GM21825 (cell line): Measurements from ENCODE around the gene DCAF4L1.

ENCODE experiments used
- ATAC-seq: cut with Tn5 transposase; IDR thresholded peaks from one replicate; pipeline ENCODE4 v1.9.1; 2021; ENCODE audit warnings: mild to moderate bottlenecking, moderate library complexity; ENCODE audit not compliant: unreplicated experiment

DCAF4L1 gene

DNA sequence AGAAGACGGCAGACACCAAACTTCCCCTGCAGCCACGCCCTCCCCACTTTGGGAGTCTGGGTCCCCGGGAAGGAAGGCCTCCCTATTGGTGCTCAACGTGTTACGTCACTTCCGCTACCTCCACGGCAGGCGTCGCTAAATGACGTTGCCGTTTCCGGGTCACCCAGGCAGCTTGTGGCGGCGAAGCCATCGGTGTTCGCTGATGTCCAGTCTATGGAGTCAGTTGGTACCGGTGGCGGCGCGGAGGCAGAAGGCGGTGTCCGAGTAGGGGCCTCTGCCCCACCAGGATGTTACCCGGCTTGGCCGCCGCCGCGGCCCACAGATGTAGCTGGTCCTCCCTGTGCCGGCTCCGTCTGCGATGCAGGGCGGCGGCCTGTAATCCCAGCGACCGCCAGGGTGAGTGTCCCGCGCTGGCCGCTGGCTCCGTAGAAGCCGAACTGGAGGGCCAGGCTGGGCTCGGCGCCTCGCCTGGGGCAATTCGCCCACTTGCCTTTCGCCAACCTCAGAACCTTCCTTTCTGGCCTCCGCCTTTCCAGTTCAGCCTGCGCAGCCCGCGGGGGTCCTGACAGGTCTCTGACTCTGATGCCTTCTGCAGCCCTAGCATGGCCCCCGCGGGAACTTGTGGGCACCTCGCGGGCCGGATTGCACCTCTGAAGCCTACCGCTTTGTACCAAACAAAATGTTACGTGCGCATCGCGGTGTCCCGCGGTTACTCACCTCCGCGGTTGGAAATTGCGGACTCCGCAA lies 9.0 kb downstream of the DCAF4L1 start, which contains the start of gene SLC30A9:
TSS of gene SLC30A9 (plus strand) at position 166 of the 747 bp plus-strand sequence. CDS start at position 288, 122 bp downstream.
- peak; percentile 98 for ATAC-seq

DNA sequence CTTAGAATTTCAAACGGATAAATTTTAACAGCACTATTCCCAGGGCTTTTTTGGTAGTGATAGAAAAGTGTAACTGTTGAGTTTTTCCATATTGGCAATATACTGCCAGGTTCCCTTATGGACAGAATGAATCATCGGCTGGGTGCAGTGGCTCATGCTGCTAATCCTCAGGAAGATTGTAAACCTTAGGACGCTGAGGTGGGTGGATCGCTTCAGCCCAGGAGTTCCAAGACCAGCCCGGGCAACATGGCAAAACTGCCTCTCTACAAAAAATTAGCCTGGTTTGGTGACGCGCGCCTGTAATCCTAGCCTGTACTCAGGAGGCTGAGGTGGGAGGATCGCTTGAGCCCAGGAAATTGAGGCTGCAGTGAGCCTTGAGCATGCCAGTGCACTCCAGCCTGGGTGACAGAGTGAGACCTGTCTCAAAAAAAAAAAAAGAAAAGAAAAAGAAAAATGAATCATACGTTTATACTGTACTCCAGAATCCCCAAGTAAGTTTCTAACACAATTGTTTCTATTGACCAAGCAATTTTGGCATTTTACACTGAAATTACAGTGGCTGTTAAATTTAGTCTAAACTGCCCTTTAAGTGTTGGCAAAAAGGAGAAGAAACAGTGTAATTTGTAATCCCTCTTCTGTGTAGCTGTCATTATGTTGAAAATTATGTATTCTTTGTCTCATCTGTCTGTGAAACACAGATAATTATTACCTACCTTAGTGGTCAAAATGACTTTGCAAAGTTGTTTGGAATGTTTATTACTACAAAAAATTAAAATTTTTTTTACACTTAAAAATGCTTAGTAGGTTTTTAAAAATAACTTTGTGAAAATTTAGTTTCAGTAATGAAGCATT lies 10.6 kb downstream of the DCAF4L1 start:
- ATAC-seq, result no peak

DNA sequence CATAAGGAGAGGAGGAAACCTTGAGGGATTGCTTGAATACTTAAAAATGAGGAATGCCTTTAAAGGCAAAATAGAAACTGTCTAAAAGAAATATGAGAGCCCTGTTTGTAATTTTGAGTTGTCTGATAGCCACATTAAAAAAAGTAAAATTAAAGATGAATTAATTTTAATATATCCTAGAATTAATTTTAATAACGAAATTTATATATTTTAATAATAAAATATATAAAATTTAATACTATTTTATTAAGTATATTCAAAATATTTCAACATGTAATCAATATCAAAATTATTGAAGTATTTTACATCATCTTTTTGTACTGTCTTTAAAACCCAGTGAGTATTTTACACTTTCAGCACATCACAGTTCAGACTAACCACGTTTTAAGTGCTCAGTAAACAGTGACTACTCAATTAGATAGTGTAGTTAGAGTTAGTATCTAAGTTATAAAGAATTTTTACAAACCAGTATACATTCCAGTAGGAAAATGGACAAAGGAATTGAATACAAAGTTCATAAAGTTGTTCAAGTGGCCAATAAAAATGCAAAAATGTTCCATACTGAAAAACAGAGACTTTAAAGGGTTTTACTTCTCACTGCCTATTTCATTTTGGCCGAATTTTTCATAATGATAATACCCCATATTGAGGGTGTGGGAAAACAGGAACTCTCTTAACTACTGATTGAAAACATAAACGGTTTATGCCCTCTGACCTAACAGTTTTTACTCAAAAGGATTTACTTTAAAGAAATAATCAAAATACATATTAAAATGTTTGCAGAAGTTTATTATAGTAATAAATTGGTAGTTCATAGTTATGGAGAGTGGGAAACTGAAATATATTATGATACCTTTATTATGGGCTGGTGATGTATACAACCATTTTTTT lies 11.7 kb downstream of the DCAF4L1 start:
- ATAC-seq, result no peak

DNA sequence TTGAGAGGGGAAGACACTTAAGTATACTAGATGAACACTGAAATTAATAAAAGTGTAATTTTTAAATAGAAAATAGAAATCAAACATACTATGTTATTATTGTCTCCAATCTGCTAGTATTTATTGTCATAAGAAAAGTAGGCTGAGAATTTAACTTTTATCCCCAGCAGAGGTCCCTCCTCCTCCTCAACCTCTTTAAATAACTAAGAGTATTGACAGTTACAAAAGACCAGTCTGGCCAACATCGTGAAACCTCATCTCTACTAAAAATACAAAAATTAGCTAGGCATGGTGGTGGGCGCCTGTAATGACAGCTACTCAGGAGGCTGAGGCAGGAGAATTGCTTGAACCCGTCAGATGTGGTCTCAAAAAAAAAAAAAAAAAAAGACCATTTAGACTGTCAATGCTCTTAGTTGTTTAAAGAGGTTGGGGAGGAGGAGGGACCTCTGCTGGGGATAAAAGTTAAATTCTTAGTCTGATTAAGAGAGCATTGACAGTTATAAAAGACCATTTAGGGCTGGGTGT lies 13.0 kb downstream of the DCAF4L1 start:
- ATAC-seq, result no peak

DNA sequence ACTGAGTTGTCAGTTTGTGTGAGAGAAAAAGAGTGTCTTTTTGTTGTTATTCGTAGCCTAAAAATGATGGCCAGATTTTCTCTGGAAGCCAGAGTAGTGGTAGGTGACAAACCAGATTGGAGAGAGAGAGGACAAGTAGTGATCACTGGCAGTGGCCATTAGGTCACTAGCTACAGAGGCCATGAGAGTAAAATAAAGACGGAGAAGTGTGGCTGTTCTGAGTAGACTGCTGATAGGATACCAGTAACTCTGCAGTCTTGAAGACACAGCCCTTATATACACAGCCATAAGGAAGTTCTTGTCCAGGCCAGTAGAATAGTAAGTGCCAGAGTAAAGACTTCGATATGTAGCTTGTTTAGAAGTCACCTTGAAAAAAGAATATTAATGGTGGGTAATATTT lies 16.5 kb downstream of the DCAF4L1 start:
- no peak for ATAC-seq

DNA sequence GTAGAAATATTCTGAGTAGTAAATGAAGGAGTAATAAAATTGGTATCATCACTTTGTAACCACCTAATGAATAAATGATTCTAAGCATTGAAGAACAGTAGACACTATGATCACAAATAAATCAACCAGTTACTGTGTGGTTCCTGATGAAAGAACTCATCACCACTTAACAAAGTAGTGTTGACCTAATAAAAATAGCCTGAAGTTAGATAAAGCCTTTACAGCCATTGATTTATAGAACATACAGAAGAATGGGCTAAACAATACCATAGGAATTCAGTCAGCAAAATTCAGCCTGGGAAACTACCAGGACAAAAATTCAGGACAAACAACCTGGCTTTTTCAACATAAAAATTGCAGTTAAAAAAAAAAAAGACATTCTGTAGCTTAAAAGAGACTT lies 17.8 kb downstream of the DCAF4L1 start:
- ATAC-seq, result no peak

DNA sequence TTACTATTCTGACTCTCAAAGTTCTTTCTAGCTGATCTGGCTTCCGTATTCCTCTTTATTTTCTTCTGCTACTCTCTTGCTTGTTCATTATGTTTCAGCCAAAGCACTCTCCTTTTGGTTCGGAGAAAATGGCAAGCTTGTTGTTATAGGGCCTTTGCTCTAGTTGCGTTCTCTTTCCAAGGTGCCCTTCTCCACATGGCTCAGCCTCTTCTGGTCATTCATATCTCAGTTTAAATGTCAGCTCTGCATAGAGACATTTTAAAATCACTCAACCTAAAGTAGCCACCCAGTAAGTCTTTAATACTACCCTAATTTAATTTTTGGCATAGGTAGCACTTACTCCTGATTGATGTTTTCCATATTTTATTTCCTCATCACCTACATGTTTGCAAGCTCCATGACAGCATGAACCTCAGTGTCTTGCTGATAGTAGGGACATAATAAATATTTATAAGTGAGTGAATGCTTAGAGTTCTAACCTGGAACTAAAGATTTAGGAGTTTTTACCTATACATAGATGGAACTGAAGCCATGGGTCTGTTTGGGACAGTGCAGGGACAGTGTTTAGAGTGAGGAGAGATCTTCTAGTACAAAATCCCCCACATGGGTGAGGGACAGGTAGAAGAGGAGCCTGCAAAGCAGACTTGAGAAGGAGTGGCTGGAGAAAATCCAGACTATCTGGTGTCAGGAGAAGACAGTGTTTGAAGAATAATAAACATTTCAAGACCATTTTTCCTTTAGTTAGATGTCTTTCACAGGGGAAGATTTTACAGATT lies 26.6 kb downstream of the DCAF4L1 start:
- ATAC-seq, result no peak

DNA sequence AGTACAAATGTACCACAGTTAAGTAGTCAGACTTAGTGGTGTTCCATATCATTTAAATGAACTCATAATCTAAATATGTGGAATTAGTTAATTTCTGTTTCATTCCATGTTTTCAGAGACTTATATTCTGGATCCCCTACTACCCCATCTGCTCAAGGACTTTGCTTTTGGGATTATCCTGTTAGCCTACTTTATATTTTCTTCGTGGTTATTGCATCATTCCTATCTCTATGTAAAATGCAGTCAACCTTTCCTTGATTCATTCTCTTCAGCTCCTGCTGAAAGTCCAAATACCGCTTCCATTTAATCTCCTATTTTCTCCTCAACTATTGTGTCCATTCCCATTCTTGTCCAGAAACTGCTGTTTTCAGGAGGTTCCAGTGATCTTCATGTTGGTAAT lies 33.9 kb downstream of the DCAF4L1 start:
- no peak for ATAC-seq

DNA sequence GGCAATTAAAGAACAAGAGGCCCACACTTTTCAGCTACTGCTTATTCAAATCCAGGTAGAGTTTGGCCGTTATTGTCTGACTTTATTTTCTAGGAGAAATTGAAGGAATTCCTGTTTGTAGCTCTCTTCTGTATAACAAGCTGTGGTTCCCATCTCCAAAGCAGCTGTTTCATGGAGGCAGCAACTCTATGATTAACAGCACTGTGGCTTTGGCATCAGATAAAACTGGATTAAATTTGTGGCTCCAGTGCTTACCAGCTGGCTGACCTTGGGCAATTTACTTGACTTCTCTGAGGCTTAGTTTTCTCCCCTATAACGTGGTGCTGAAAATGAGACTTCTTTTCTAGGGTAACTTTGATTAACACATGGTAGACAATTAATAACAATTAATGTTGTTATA lies 36.9 kb downstream of the DCAF4L1 start:
- ATAC-seq, result no peak
